GM18951 (cell line): Measurements from ENCODE around the gene BACE2.
"Not testable (repeated sequence)": the region's sequence is repeated elsewhere in the genome, so short reads cannot be mapped to it uniquely, and the experiment has no call there.

Experiments used
- POLR2A ChIP-seq: IDR thresholded peaks from 4 replicates; pipeline ENCODE4 v1.6.1; 2011; ENCODE audit warnings: mild to moderate bottlenecking; ENCODE audit not compliant: insufficient read length, insufficient read depth; ENCODE audit errors: extremely low read depth
- in situ Hi-C: fragments of 300-500 bp; cut with MboI; formaldehyde crosslinking; loops from one replicate; pipeline ENCODE4 v1.12.0; 2022; ENCODE audit warnings: low sequenced_read_pairs, mixed read lengths, inconsistent platforms; ENCODE audit not compliant: unreplicated experiment

The BACE2 gene

GRCh38 chr21:41247561-41248545 is 79.9 kb downstream of the BACE2 start:
- TF ChIP-seq POLR2A: no peak
- in situ Hi-C loops: no loop called here

- in situ Hi-C loops: no loop called here
- no peak for TF ChIP-seq POLR2A
Measured at GRCh38 chr21:41249476-41249875, 81.5 kb downstream of the BACE2 start.

GRCh38 chr21:41250519-41250918 is 82.6 kb downstream of the BACE2 start:
- in situ Hi-C loops: no loop called here
- no peak for TF ChIP-seq POLR2A

GRCh38 chr21:41251961-41252642 is 84.1 kb downstream of the BACE2 start:
- no peak for TF ChIP-seq POLR2A
- in situ Hi-C loops: no loop called here

- TF ChIP-seq POLR2A: no peak
- in situ Hi-C loops: no loop called here
Measured at GRCh38 chr21:41254090-41254700, 86.2 kb downstream of the BACE2 start.

GRCh38 chr21:41255190-41255589 is 87.2 kb downstream of the BACE2 start:
- no peak for TF ChIP-seq POLR2A
- in situ Hi-C loops: no loop called here

GRCh38 chr21:41256231-41256630 is 88.3 kb downstream of the BACE2 start:
- in situ Hi-C loops: not testable (repeated sequence)

- in situ Hi-C loops: no loop called here
Measured at GRCh38 chr21:41256771-41257702, 89.1 kb downstream of the BACE2 start.

GRCh38 chr21:41258617-41259016 is 90.7 kb downstream of the BACE2 start:
- in situ Hi-C loops: no loop called here
- TF ChIP-seq POLR2A: no peak

More at GRCh38 chr21:41256771-41257702, 89.1 kb downstream of the BACE2 start:
- TF ChIP-seq POLR2A: no peak

- in situ Hi-C loops: loop anchor here (10.0 kb wide), 1 partner anchor 994 kb away; no protein-coding TSS in a partner anchor
- TF ChIP-seq POLR2A: no peak
Measured at GRCh38 chr21:41260428-41260827, 92.5 kb downstream of the BACE2 start.

GRCh38 chr21:41267346-41267745 is 99.4 kb downstream of the BACE2 start:
- in situ Hi-C loops: loop anchor here (10.0 kb wide), 1 partner anchor 987 kb away; no protein-coding TSS in a partner anchor
- no peak for TF ChIP-seq POLR2A

GRCh38 chr21:41269535-41269934 is 101.6 kb downstream of the BACE2 start:
- in situ Hi-C loops: loop anchor here (10.0 kb wide), 1 partner anchor 985 kb away; no protein-coding TSS in a partner anchor
- no peak for TF ChIP-seq POLR2A
